Cardiac muscle cell (in vitro differentiated cells and primary cell): ENCODE measurements around the gene LYST. TPM values are rescaled to one million over a fixed set of nuclear protein-coding genes. Genes with fewer than 3 reads are reported as not detected.

ENCODE experiments used
- DNase-seq, 2 donors: peaks; one replicate each; pipeline versions ENCODE4 v3.0.0 to v3.0.0-alpha.2; 2010 to 2017; ENCODE audit warnings: low read depth in 1 of 2, low spot score in 1 of 2
- H3K27ac ChIP-seq: fragments of 200-600 bp; sonication (generic); 2 replicates; pipeline ENCODE4 v1.5.1; 2016
- H3K27me3 ChIP-seq: fragments of 200-600 bp; sonication (generic); 2 replicates; pipeline ENCODE4 v1.6.0; 2016; ENCODE audit warnings: control low read depth
- H3K36me3 ChIP-seq: fragments of 200-600 bp; sonication (generic); 2 replicates; pipeline ENCODE4 v1.5.1; 2016; ENCODE audit warnings: control low read depth
- H3K4me1 ChIP-seq: fragments of 200-600 bp; sonication (generic); 2 replicates; pipeline ENCODE4 v1.8.1; 2017; ENCODE audit warnings: low read depth, mild to moderate bottlenecking, mixed run types
- H3K4me3 ChIP-seq: fragments of 200-600 bp; sonication (generic); 2 replicates; pipeline ENCODE4 v1.5.1; 2016; ENCODE audit warnings: mild to moderate bottlenecking
- H3K9me3 ChIP-seq: fragments of 200-600 bp; sonication (generic); 2 replicates; pipeline ENCODE4 v1.5.1; 2017; ENCODE audit warnings: low read depth, mild to moderate bottlenecking, control low read depth
- polyA plus RNA-seq: library from polyadenylated mRNA; unstranded; fragments of >200 nt; fragmentation: Nextera tagmentation; extraction: Ambion mirVana; gene quantifications from 2 replicates; pipeline ENCODE4 v1.2.1, GENCODE V29; 2016
- total RNA-seq: library from RNA; depleted of rRNA; stranded (reverse); fragments of >200 nt; gene quantifications from 2 replicates; pipeline ENCODE4 v1.2.3, GENCODE V29; 2016
- TF ChIP-seq, protein P1 (sequence below): IDR thresholded peaks from 2 replicates; pipeline ENCODE4 v1.5.1; 2012; ENCODE audit warnings: low read depth, mild to moderate bottlenecking, low read length

The LYST gene
- total and polyA plus RNA-seq, 2 experiments from 2014 or later, result 4.5 to 5.2 TPM

DNA sequence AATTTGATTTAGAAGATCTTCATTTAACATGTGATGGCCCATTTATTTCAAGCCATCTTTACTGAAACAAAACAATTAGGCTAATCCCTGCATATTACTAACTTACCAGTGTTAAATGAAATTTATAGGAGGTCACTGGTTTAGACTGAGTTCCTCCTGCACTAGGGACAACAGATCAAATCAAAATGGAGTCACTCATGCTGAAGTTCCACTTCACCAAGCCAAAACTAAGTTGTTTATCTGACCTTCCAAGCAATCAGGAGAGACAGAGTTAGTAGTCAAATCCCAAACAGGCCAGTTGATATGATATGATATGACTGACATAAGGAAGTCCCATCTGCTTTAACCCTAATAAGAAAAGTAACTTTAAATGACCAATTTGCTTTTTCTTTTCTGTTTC lies 4.8 kb downstream of the LYST start:
- no peaks in the 10 kb centered on the region for H3K4me1 ChIP-seq
- TF ChIP-seq, protein P1, sequence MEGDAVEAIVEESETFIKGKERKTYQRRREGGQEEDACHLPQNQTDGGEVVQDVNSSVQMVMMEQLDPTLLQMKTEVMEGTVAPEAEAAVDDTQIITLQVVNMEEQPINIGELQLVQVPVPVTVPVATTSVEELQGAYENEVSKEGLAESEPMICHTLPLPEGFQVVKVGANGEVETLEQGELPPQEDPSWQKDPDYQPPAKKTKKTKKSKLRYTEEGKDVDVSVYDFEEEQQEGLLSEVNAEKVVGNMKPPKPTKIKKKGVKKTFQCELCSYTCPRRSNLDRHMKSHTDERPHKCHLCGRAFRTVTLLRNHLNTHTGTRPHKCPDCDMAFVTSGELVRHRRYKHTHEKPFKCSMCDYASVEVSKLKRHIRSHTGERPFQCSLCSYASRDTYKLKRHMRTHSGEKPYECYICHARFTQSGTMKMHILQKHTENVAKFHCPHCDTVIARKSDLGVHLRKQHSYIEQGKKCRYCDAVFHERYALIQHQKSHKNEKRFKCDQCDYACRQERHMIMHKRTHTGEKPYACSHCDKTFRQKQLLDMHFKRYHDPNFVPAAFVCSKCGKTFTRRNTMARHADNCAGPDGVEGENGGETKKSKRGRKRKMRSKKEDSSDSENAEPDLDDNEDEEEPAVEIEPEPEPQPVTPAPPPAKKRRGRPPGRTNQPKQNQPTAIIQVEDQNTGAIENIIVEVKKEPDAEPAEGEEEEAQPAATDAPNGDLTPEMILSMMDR, result no peak
- H3K4me3 ChIP-seq, result no peak overlapping the region
- H3K27ac ChIP-seq, result no peak overlapping the region
- no peaks in the 10 kb centered on the region for H3K36me3 ChIP-seq
- H3K9me3 ChIP-seq, result no peaks in the 10 kb centered on the region
- H3K27me3 ChIP-seq, result peaks cover 5% of the 10 kb centered on the region
- no peak for DNase-seq

DNA sequence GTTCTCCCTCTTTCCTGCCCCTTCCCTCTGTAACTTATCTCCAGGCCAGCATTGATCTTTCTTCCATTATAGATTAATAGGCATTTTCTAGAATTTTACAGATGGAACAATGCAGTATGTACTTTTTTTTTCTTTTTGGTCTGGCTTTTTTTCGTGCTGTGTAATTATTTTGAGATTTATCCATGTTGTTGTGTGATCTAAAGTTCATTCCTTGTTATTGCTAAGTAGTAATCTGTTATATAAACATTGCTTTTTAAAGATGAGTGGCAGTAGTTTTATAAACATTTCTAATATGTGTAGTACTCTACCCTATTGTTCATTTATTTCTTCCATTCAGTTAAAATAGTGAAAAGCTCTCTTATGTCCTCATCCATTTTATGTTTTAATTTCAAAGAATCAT lies 5.9 kb downstream of the LYST start:
- H3K27ac ChIP-seq, result no peak overlapping the region
- H3K4me1 ChIP-seq, result no peaks in the 10 kb centered on the region
- H3K36me3 ChIP-seq, result no peaks in the 10 kb centered on the region
- H3K4me3 ChIP-seq, result no peak overlapping the region
- no peaks in the 10 kb centered on the region for H3K9me3 ChIP-seq
- TF ChIP-seq, protein P1, result no peak
- peaks cover 13% of the 10 kb centered on the region for H3K27me3 ChIP-seq
- no peak for DNase-seq

DNA sequence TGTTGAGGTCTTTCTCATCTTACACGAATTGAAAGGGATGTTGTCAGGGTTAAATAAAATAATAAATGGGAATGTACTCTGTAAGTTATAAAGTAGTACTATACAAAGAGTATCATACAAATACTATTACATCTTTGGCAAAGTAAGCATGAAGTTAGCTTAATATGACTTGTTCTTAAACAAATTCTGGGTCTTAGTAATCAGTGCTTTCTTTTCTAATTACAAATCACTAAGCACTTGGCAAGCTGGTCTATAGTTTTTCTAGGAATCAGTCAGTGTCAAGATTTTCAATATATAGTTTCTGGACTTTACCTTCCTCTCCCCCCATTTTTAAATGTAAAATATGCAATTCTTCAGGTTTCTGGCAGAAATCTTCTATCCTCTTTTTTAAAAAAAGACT lies 6.9 kb downstream of the LYST start:
- Histone ChIP-seq H3K27me3 (peaks cover 21% of the 10 kb centered on the region), H3K36me3 (no peaks in the 10 kb centered on the region), H3K4me3 (no peak overlapping the region), H3K9me3 (no peaks in the 10 kb centered on the region), H3K4me1 (no peaks in the 10 kb centered on the region), H3K27ac (no peak overlapping the region)
- no peak for DNase-seq
- TF ChIP-seq, protein P1, result no peak

DNA sequence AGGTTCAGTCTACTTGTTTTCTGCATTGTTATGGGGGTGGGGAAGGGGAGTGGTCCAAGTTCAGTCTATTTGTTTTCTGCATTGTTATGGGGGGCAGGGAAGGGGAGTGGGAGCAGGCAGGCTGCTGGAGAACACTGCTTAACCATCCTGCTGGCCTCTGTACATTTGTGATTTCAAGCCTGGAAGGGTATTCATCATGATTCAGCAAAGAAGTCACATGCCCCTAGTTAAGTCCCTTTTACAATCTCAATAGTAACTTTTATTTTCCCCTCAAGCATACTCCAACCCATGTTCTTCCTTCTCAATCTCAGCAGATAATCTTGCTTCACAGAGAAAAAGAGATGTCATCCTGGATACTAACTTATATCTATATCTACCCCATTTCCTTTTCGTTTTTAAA lies 7.9 kb downstream of the LYST start:
- Histone ChIP-seq H3K36me3 (no peaks in the 10 kb centered on the region), H3K4me3 (no peak overlapping the region), H3K27me3 (peaks cover 23% of the 10 kb centered on the region), H3K4me1 (no peaks in the 10 kb centered on the region), H3K27ac (no peak overlapping the region), H3K9me3 (no peaks in the 10 kb centered on the region)
- DNase-seq, result no peak
- TF ChIP-seq, protein P1, result no peak

DNA sequence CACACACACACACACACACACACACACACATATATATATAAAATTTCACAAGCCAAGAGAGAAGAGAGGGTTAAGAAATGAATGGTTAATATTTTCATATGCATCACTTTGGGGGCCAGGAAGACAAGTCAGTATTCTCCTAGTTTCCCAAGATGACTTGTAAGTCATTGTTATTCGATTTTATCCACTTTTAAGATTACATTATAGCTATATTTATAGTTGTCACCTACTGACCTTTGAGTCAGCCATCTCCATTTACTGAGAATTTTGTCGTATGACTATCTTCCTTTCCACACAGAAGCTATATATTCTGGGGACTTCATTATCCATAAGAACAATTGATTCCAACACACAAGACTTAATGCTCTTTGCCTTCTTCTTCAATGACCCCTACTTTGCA lies 8.9 kb downstream of the LYST start:
- TF ChIP-seq, protein P1, result no peak
- Histone ChIP-seq H3K9me3 (no peaks in the 10 kb centered on the region), H3K27ac (no peak overlapping the region), H3K36me3 (no peaks in the 10 kb centered on the region), H3K27me3 (peaks cover 23% of the 10 kb centered on the region), H3K4me1 (no peaks in the 10 kb centered on the region), H3K4me3 (no peak overlapping the region)
- no peak for DNase-seq
